Measurements from ENCODE around the gene SOX1.

- TF ChIP-seq CTCF (IDR thresholded peaks at IDR 0.05; ENCODE audit: poor library complexity, severe bottlenecking), result no peak
- TF ChIP-seq SMC3 (conservative IDR thresholded peaks at IDR 0.05; ENCODE audit: poor library complexity), result no peak
- TF ChIP-seq MXI1 (conservative IDR thresholded peaks at IDR 0.05; ENCODE audit: poor library complexity, severe bottlenecking), result no peak
- TF ChIP-seq REST (IDR thresholded peaks at IDR 0.05; ENCODE audit: borderline replicate concordance), result no peak
- no peak for TF ChIP-seq RAD21 (conservative IDR thresholded peaks at IDR 0.05)
- peak; percentile 22 for TF ChIP-seq POLR2AphosphoS5 (IDR thresholded peaks at IDR 0.05)
- no peak for TF ChIP-seq EZH2 (IDR thresholded peaks at IDR 0.05; ENCODE audit: borderline replicate concordance, insufficient read depth, low read length, poor library complexity, severe bottlenecking)
Observed at GRCh38 chr13:112097770-112098169, 30.8 kb downstream of the SOX1 start.
